HG02623 (cell line): ENCODE data around the gene SMOC2.

Source experiments
- ATAC-seq: cut with Tn5 transposase; IDR thresholded peaks from one replicate; pipeline ENCODE4 v1.9.1; 2021; ENCODE audit warnings: moderate library complexity; ENCODE audit not compliant: unreplicated experiment

SMOC2 gene

DNA sequence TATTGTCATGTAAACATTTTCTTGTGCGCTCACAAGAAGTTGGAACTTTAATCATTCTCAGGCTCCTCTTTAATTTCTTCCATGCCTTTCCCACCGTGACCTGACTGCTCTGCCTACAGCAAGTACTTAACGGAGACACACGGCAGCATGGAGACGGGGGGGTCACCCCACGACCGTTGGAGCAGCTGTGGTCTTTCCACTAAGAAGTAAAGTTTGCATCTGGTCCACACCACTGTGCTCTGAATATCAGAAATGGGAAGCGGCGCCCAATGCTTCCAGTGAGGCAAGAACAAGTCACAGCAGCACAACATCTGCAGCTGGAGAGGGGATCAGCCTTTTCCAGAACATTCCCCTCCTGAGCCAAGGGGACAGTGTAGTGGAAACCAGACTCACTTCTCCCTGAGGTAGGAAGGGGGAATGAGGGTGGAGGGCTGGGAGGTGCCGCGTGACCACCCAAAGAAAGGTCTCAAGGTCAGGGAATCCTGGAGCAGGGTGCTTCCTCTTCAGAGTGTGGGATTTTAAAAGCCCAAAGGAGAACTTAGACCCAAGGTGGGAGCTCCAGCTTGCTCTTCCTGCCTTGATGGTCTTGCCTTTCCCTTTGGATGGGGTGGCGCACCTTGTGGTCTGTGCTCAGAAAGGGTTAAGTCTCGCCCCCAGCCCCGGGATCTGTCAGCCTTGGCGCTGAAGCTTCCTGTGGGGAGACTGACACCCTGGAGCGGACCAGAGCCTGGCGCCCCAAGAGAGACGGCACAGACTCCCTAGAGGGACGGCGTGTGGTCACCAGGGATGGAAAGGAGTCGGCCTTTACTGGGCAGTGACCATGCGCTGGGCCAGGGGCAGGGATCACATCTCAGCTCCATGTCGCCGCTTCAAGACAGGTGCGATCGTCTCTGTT, 25.6 kb upstream of the SMOC2 start:
- ATAC-seq = no peak

- ATAC-seq = no peak
Measured at GRCh38 chr6:168415993-168416530, 24.9 kb upstream of the SMOC2 start.

- ATAC-seq = no peak
Measured at GRCh38 chr6:168416531-168416930, 24.5 kb upstream of the SMOC2 start.

- no peak for ATAC-seq
Measured at GRCh38 chr6:168417191-168417590, 23.8 kb upstream of the SMOC2 start.

DNA sequence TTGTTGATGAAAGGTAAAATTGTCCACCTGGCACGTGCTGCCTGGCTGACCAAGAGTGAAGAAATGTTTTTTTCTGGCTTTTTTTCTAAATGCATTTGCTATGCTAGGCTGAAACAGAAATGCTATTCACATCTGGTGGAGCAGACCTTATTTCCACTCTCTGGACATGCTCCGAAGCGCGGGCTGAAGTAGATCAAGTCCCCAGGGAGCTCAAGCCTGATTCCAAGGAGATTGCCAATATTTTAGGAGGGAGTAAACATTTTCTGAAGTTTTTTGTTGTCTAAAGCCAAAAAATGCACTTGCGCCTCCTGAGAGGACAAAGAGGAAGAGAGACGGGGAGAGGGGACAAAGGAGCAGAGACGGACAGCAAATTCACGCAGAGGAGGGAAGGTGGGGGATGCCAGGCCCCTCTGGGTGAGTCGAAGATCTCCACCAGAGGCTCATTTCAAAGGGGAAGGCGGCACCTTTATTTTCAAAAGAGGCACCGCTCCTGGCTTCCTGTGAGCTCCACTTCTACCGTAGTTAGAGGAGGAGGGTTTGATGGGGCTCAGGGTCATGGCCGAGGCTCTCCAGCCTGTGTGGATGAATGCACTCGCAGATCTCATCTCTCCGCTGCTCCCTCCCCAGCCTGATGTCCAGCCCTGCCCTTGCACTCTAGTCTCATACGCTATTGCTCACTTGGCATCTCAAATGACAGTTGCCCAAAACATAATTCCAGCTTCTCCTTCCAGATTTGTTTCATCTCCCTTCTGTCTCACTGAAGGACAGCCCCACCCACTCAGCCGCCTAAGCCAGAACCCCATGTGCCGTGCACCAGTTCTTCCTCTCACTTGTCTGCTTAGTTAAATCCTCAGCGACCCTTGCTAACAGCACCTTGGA, 23.1 kb upstream of the SMOC2 start:
- ATAC-seq = no peak

- ATAC-seq = no peak
Measured at GRCh38 chr6:168418711-168419121, 22.3 kb upstream of the SMOC2 start.

GRCh38 chr6:168419569-168419968, 21.4 kb upstream of the SMOC2 start:
- ATAC-seq = no peak

DNA sequence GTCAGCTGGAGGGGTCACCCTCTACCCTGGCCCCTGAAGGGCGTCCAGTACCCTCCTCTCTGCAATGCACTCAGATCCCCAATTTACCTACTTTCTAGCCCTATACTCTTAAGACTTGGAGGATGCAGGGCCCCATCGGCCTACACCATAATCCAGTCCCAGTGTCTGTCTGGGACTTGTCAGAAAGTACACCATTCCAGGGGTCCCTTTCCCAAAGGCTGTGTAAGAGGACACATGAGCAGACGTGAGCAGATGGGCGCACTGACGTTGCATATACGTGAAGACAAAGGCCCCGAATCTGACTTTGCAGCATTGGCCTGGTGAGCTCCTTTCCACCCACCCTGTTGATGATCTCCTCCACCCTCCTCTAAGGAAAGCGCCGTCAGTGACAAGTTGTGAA, 20.9 kb upstream of the SMOC2 start:
- ATAC-seq = no peak

DNA sequence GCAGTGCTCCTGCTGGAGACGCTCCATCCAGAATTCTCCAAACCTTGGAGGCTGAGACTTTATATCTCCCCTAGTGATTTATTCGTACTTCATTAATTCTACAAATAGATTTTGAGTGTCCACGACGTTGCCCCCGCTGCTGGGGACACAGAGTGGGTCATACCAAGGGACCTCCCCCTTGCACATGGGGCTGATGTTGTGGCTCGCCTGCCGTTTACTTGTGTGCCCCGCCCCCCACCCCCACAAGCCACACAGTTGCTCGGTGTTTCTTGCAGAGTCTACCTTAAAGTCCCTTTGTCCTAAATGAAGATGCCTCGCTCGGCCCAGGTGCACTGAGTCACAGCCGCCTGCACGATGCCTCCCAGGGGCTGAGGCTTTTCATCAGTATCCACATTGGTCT, 20.3 kb upstream of the SMOC2 start:
- ATAC-seq = no peak

DNA sequence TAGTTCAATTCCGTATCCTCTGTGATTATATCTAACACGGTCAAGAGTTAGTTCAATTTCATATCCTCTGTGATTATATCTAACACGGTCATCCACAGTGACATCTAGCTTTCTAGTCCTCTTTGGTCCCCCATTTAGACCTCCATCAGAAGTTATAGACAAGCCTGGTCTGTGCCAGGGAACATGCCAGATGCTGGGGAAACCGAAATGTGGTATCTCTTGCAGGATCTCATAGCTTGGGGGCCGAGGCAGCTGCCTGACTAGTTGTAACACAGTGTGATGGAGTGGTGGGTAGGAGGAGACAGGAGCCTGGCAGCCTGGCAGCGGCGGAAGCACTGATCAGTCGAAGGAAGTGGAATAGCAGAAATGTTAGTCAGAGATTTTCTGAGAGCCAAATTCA, 13.8 kb upstream of the SMOC2 start:
- ATAC-seq = no peak

- no peak for ATAC-seq
Measured at GRCh38 chr6:168428052-168428826, 12.7 kb upstream of the SMOC2 start.

GRCh38 chr6:168428863-168429262, 12.1 kb upstream of the SMOC2 start:
- ATAC-seq = no peak

- ATAC-seq = no peak
Measured at GRCh38 chr6:168432196-168432595, 8.8 kb upstream of the SMOC2 start.

DNA sequence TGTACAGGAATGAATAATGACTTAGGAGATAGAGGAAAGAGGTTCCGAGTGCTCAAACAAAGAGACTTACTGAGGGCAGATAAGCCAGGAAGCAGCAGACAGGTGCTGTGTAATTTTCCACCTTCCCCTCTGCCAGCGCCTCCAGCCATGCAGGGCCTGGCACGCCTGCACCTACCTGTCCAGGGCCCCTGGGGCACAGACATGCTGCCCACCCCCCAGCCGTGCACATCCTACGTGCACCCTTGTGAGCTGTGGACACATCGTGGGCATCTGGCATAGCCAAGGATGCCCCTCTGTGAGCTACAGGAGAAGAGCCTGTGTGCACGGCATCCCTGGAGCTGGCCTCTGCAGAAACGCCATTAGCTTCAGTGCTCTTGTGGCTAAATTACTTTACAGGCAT, 7.1 kb upstream of the SMOC2 start:
- ATAC-seq = no peak

- ATAC-seq = no peak
Measured at GRCh38 chr6:168434505-168434904, 6.5 kb upstream of the SMOC2 start.

DNA sequence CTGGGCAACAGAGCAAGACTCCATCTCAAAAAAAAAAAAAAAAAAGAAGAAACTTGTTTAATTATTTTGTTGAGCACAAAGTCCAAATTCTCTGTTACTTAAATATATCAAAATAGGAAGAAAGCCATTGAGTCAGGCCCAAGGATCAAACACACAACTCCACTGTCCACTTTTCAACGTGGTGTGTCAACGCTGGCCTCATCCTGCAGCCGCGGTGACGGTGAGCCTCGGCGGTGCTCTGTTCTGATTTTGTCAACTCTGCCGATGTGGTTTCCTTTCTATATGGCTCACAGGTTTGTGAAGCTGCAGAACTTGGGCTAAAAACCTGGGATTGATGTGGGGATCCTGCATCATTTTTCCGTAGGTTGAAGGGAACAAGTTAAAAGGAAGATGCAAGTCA, 3.2 kb upstream of the SMOC2 start:
- ATAC-seq = no peak

DNA sequence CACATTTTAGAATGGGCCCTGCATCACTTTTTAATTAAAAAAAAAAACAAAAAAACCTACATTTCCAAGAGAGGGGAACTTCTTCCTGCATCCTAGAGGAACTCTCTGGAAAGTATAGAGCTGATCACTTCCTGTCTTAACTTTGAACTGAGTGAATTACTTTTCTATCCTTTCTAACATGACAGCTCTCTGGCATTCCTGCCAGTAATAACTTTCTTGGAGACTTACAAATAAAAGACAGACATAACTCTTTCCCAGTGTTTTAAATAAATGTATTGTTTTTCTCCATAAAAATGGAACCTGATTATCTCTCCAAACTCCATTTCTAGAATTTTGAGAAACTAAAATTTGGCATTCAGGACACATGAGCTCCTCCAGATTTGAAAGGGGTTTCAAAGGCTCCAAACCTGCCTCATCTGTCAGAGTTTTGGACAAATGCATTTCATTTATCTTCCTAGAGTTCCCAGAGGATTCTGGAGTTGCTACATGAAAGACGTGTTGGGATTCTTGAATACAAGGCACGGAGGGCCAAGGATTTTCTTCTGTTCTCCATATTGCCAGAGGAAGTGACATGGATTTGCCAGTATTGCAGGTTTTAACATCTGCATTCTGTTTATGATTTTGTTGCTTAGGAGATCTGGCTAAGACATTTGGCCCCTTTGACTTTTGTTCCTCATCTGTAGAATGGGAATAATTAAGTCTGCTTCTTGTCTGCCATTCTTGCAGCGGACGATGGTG, 2.0 kb upstream of the SMOC2 start:
- no peak for ATAC-seq

- ATAC-seq = no peak
Measured at GRCh38 chr6:168439794-168440450, 1.1 kb upstream of the SMOC2 start.

DNA sequence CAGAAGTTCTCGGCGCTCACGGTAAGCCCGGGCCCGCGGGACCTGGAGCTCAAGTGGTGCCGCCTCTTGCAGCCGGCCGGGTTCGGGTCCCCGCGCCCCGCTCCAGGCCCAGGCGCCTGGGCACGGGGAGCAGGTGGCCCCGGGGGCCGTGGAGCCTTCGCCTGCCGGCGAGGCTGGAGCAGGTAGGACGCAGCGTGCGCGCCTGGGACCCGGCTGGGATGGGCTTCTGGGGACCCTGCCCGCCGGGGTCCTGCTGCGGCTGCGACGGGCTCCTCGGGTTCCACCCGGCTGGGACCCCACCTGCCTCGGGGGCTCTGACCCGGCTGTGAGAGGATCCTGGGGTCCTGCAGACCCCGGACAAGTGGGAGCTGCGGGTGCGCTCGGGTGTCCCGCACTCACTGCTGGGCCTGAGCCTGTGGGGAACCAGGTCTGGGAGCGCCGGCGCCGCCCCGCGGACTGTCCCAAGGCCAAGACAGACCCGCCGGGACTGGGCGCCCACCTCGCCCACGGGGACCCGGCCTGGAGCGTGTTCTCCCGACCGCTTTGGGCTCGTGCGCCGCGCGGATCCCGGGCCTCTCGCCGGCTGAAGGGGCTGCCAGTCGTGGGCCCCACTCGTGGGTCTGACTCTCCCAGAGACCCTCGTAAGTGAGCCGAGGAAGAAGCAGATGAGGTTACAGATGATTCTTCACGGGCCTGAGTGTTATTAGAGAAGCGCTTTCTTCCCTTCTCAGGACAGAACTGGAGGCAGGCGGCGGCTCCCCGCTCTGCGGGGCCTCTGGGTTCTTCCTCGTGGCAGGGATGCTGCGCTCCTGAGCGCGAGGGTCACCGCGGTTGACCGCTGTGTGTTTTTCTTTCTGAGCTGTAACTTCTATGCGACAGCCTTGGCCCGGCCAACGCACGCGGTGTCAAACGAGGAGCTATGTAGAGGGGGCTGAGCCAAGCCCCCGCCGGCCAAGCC, 729 bp downstream of the SMOC2 start:
- no peak for ATAC-seq
